Heart right ventricle (tissue), 16 donors: ENCODE data around the gene SEMA3D. TPM values are rescaled to one million over a fixed set of nuclear protein-coding genes. Genes with fewer than 3 reads are reported as not detected.

Experiments used
- ATAC-seq, 8 donors: fragments of 200-7000 bp; cut with Tn5 transposase; one replicate each; pipeline ENCODE4 v1.9.1; 2020; ENCODE audit warnings: mild to moderate bottlenecking in 8 of 8, moderate library complexity in 8 of 8, moderate number of reproducible peaks in 1 of 8
- DNase-seq, 2 donors: peaks; one replicate each; pipeline ENCODE4 v3.0.0-alpha.2; 2020
- H3K27ac ChIP-seq, 10 donors: fragments of 200-600 bp; sonication (generic) in 2 of 10; one replicate each; pipeline versions ENCODE4 v1.5.0 to v1.8.0; 2020 to 2022; ENCODE audit warnings: mild to moderate bottlenecking in 3 of 10
- H3K27me3 ChIP-seq, 7 donors: fragments of 200-600 bp; one replicate each; pipeline ENCODE4 v1.8.0; 2021 to 2022; ENCODE audit warnings: mild to moderate bottlenecking in 2 of 7
- H3K36me3 ChIP-seq, 9 donors: fragments of 200-600 bp; sonication (generic) in 1 of 9; one replicate each; pipeline versions ENCODE4 v1.5.0 to v1.8.0; 2020 to 2022; ENCODE audit warnings: mild to moderate bottlenecking in 2 of 9
- H3K4me1 ChIP-seq, 9 donors: fragments of 200-600 bp; sonication (generic) in 1 of 9; one replicate each; pipeline versions ENCODE4 v1.5.0 to v1.8.0; 2020 to 2022; ENCODE audit warnings: mild to moderate bottlenecking in 4 of 9
- H3K4me3 ChIP-seq, 10 donors: fragments of 200-600 bp; sonication (generic) in 2 of 10; one replicate each; pipeline versions ENCODE4 v1.5.0 to v1.8.0; 2020 to 2022; ENCODE audit warnings: mild to moderate bottlenecking in 7 of 10, moderate library complexity in 2 of 10
- H3K9me3 ChIP-seq, 11 donors: fragments of 200-600 bp in 10 of 11; sonication (generic) in 2 of 11; one replicate each; pipeline versions ENCODE4 v1.5.0 to v1.8.0; 2013 to 2022; ENCODE audit warnings: mild to moderate bottlenecking in 2 of 11, control low read depth in 1 of 11, moderate library complexity in 1 of 11
- WGBS, 2 donors: extraction: QIAGEN DNeasy Blood & Tissue Kit; methylation state at CpG; one replicate each; pipeline ENCODE4 v1.1.7; 2013; ENCODE audit warnings: inconsistent platforms in 1 of 2; 5-methylcytosine and 5-hydroxymethylcytosine counted together
- intact Hi-C, 10 donors: fragments of 100-400 bp; cut with DNase I; formaldehyde crosslinking; loops; one replicate each; pipeline versions ENCODE4 v1.11.1 to v1.14.2; 2022
- polyA plus RNA-seq, 2 donors: library from polyadenylated mRNA; stranded (reverse); fragments of 200-250 nt; gene quantifications; one replicate each; pipeline ENCODE4 v1.2.3, GENCODE V29; 2013
- total RNA-seq, 10 donors: library from RNA; stranded (reverse); fragmentation: NEBNext Ultra II Directional in 3 of 10; extraction: Animal tissue kit (Norgen Biotek cat#: 25700) in 3 of 10; gene quantifications; one replicate each; pipeline versions ENCODE4 v1.2.1 to v1.2.4, GENCODE V29; 2021 to 2023
- TF ChIP-seq, protein P1 (sequence below), 9 donors: fragments of 200-600 bp; sonication (generic) in 2 of 9; IDR thresholded peaks; one replicate each; pipeline versions ENCODE4 v1.5.0 to v1.8.0; 2021 to 2022; ENCODE audit warnings: antibody characterized with exemption in 9 of 9, mild to moderate bottlenecking in 5 of 9, moderate library complexity in 1 of 9
- donor health status: Arrhythmogenic right ventricular cardiomyopathy.
- donor health status: ischemic (EF 13 %, LVEDD 7.1; RV severe dilation, severe dysfunction).
- donor health status: healthy with polysubstance abuse.
- donor health status: DM: no; HTN: yes; CAD: no.
- donor health status: DM: no; HTN: no; CAD: no.
- donor health status: ischemic (EF 25% LVEDD 6.9; RV normal size, moderate dysfunction).
- donor health status: ischemic (EF 25% LVEDD 5.7; RV mildly dilated, moderate dysfunction).
- donor health status: healthy.
- donor health status: DM: yes; HTN: yes; CAD: no.
- donor health status: Ischemic cardiomyopathy.
- donor health status: ischemic (EF 35%, LVEDD 5.7; RV mildly dilated, moderate dysfunction).
- donor health status: nonischemic (EF 11% LVEDD 7.7; RV severe dilation, severe dysfunction).
- donor health status: DM: yes; HTN: yes; CAD: no.
- donor health status: PGD.
- donor health status: ischemic (EF 29% LVEDD 5.4; RV normal size, mild dysfunction).
- donor health status: nonischemic (EF 23%, LVEDD 6.1; RV moderate dilation, normal function).

The SEMA3D gene
- total and polyA plus RNA-seq, 12 donors, result 0.10 to 3.5 (median 0.86) TPM

- intact Hi-C loops, result loop anchor here in 2 of 10 donors (5.0 to 10.0 kb wide), 3 partner anchors 432 to 822 kb away; no protein-coding TSS in a partner anchor
- 38 to 53% methylated on average over 7 of the region's 7 CpGs for WGBS, 2 donors
- TF ChIP-seq, protein P1, sequence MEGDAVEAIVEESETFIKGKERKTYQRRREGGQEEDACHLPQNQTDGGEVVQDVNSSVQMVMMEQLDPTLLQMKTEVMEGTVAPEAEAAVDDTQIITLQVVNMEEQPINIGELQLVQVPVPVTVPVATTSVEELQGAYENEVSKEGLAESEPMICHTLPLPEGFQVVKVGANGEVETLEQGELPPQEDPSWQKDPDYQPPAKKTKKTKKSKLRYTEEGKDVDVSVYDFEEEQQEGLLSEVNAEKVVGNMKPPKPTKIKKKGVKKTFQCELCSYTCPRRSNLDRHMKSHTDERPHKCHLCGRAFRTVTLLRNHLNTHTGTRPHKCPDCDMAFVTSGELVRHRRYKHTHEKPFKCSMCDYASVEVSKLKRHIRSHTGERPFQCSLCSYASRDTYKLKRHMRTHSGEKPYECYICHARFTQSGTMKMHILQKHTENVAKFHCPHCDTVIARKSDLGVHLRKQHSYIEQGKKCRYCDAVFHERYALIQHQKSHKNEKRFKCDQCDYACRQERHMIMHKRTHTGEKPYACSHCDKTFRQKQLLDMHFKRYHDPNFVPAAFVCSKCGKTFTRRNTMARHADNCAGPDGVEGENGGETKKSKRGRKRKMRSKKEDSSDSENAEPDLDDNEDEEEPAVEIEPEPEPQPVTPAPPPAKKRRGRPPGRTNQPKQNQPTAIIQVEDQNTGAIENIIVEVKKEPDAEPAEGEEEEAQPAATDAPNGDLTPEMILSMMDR (IDR thresholded peaks at IDR 0.05), result no peak
These were observed 153.6 kb downstream of the SEMA3D start for GRCh38 chr7:85033263-85033662.

DNA sequence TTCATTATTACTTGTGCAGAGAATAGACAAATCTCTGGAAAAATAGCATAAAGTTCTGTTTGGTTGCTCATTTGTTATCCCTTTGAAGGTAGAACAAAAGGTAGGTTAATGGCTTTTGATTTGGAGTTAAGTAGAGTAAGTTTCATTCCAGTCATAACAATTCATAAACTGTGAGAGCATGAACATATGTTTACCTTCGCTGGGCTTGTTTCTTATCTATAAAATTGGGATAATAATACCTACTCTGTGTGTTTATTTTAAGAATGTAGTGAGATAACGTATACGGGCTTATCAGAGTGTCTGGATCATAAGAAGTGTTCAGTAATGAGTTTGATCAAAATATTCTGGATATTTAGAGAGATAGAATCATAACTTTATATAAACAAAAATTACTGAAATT lies 155.4 kb downstream of the SEMA3D start:
- Histone ChIP-seq H3K36me3 (no peaks in the 10 kb centered on the region), H3K4me3 (no peak overlapping the region), H3K9me3 (no peaks in the 10 kb centered on the region), H3K27ac (no peak overlapping the region), H3K4me1 (no peaks in the 10 kb centered on the region), H3K27me3 (peaks cover 0 to 6% (median 0%) of the 10 kb centered on the region in 7 donors)
- 40 to 52% methylated on average over 3 of the region's 3 CpGs for WGBS, 2 donors
- DNase-seq, result no peak
- TF ChIP-seq, protein P1 (IDR thresholded peaks at IDR 0.05), result no peak
- no peak for ATAC-seq
- intact Hi-C loops, result loop anchor here in 2 of 10 donors (5.0 to 10.0 kb wide), 3 partner anchors 433 to 823 kb away; no protein-coding TSS in a partner anchor

More at GRCh38 chr7:85033263-85033662, 153.6 kb downstream of the SEMA3D start:
- Histone ChIP-seq H3K4me1 (no peaks in the 10 kb centered on the region), H3K36me3 (no peaks in the 10 kb centered on the region), H3K27ac (no peak overlapping the region), H3K4me3 (no peak overlapping the region), H3K27me3 (peaks cover 0 to 6% (median 0%) of the 10 kb centered on the region in 7 donors), H3K9me3 (no peaks in the 10 kb centered on the region)
- ATAC-seq, result no peak
- DNase-seq, result no peak

GRCh38 chr7:85030893-85031292 lies 156.0 kb downstream of the SEMA3D start:
- intact Hi-C loops, result loop anchor here in 2 of 10 donors (5.0 to 10.0 kb wide), 3 partner anchors 434 to 824 kb away; no protein-coding TSS in a partner anchor
- Histone ChIP-seq H3K4me1 (no peaks in the 10 kb centered on the region), H3K27ac (no peak overlapping the region), H3K27me3 (peaks cover 0 to 6% (median 0%) of the 10 kb centered on the region in 7 donors), H3K4me3 (no peak overlapping the region), H3K9me3 (no peaks in the 10 kb centered on the region), H3K36me3 (no peaks in the 10 kb centered on the region)
- no peak for ATAC-seq
- TF ChIP-seq, protein P1 (IDR thresholded peaks at IDR 0.05), result peak in 7 of 9 donors; percentile 27 to 64 (median 52)
- no peak for DNase-seq

- peak; percentile 16 to 39 for DNase-seq
- no peaks in the 10 kb centered on the region for H3K27me3 ChIP-seq
These were observed 161.5 kb downstream of the SEMA3D start for GRCh38 chr7:85025312-85025756.

More at GRCh38 chr7:85025312-85025756, 161.5 kb downstream of the SEMA3D start:
- Histone ChIP-seq H3K36me3 (no peaks in the 10 kb centered on the region), H3K27ac (no peak overlapping the region), H3K4me3 (no peak overlapping the region), H3K4me1 (peaks cover 0 to 9% (median 0%) of the 10 kb centered on the region in 9 donors), H3K9me3 (no peaks in the 10 kb centered on the region)
- intact Hi-C loops, result loop anchor here in 4 of 10 donors (10.0 kb wide), 4 partner anchors 411 to 1091 kb away; partner anchors contain the start of gene SEMA3A (in 2 of the 4)
- ATAC-seq, result peak in 4 of 8 donors; percentile 44 to 83 (median 70)
- TF ChIP-seq, protein P1 (IDR thresholded peaks at IDR 0.05), result no peak
- 28 to 39% methylated on average over 3 of the region's 3 CpGs for WGBS, 2 donors
